ENCODE data around the gene ARID2. TPM values are rescaled to one million over a fixed set of nuclear protein-coding genes. Genes with fewer than 3 reads are reported as not detected.

Gene ARID2
- total and polyA plus RNA-seq, 9 of the 15 experiments (the other 6 are each of a cell fraction or from before 2014, with no cell fraction given): 13.4 to 41.6 (median 29.4) TPM

DNA sequence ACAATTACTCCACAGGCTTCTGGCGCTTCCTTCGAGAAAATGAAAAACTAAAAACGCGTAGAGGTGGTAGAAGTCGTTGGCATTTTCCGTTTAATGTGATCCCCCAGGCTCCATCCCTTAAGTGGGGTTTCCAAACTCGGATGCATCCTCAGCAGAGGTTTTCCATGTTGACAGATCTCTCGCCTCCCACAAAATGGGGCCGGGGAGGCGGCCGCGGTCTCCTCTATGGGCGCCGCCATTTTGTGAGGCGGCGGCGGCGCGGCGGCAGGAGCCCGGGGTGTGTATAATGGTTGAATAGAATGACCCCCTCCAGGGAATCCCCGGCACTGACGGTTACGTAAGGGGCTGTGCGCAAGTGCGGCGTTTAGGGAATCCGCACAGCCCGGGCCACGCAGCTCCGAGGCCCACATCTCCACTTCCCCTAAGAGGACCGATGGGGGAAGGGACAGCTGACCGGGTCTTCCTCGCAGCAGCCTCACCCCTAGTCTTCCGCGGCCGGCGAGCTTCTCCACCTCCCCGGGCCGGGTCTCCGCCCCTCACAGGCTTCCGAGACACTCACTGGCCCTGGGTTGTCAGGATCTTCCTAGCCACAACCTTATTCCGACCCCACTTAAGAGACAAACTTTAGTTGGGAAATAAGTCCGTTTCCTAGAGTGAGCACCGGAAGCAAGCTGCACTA is 2.1 kb upstream of the ARID2 start (continued):
- TF ChIP-seq, protein P1, sequence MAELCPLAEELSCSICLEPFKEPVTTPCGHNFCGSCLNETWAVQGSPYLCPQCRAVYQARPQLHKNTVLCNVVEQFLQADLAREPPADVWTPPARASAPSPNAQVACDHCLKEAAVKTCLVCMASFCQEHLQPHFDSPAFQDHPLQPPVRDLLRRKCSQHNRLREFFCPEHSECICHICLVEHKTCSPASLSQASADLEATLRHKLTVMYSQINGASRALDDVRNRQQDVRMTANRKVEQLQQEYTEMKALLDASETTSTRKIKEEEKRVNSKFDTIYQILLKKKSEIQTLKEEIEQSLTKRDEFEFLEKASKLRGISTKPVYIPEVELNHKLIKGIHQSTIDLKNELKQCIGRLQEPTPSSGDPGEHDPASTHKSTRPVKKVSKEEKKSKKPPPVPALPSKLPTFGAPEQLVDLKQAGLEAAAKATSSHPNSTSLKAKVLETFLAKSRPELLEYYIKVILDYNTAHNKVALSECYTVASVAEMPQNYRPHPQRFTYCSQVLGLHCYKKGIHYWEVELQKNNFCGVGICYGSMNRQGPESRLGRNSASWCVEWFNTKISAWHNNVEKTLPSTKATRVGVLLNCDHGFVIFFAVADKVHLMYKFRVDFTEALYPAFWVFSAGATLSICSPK (IDR thresholded peaks at IDR 0.05; ENCODE audit: borderline replicate concordance): no peak
- TF ChIP-seq RFX7 (CRISPR knock-in tag; IDR thresholded peaks at IDR 0.05) (no peak), FOXA3 (CRISPR knock-in tag; conservative IDR thresholded peaks at IDR 0.05 in 1 of 2, IDR thresholded peaks at IDR 0.05 in 1 of 2) (peak; percentile 55 to 84; a peak in 3 of 4 replicates), TARDBP (IDR thresholded peaks at IDR 0.05) (no peak), KLF16 (IDR thresholded peaks at IDR 0.05) (peak; percentile 14; the same call in 1 of the 2 replicates), JUNB (CRISPR knock-in tag; conservative IDR thresholded peaks at IDR 0.05) (no peak), STAT5A (IDR thresholded peaks at IDR 0.05; ENCODE audit: borderline replicate concordance, low read length) (peak; percentile 48; the same call in 1 of the 2 replicates), POLR2G (IDR thresholded peaks at IDR 0.05; ENCODE audit: low read depth, low read length) (peak; percentile 98), L3MBTL2 (IDR thresholded peaks at IDR 0.05) (peak; percentile 36), ZNF184 (CRISPR knock-in tag; IDR thresholded peaks at IDR 0.05) (no peak), SLC30A9 (CRISPR knock-in tag; IDR thresholded peaks at IDR 0.05) (no peak), NFE2 (IDR thresholded peaks at IDR 0.05; ENCODE audit: low read depth) (no peak; the same call in 1 of the 2 replicates), CBFA2T3 (IDR thresholded peaks at IDR 0.05) (peak; percentile 36), GATAD2A (IDR thresholded peaks at IDR 0.05) (no peak; the same call in none of the 2 replicates), ZNF668 (CRISPR knock-in tag; IDR thresholded peaks at IDR 0.05) (no peak), KLF13 (tag; IDR thresholded peaks at IDR 0.05; ENCODE audit: borderline replicate concordance, low read depth) (no peak)
- TF ChIP-seq, protein P2, sequence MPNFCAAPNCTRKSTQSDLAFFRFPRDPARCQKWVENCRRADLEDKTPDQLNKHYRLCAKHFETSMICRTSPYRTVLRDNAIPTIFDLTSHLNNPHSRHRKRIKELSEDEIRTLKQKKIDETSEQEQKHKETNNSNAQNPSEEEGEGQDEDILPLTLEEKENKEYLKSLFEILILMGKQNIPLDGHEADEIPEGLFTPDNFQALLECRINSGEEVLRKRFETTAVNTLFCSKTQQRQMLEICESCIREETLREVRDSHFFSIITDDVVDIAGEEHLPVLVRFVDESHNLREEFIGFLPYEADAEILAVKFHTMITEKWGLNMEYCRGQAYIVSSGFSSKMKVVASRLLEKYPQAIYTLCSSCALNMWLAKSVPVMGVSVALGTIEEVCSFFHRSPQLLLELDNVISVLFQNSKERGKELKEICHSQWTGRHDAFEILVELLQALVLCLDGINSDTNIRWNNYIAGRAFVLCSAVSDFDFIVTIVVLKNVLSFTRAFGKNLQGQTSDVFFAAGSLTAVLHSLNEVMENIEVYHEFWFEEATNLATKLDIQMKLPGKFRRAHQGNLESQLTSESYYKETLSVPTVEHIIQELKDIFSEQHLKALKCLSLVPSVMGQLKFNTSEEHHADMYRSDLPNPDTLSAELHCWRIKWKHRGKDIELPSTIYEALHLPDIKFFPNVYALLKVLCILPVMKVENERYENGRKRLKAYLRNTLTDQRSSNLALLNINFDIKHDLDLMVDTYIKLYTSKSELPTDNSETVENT (CRISPR knock-in tag; IDR thresholded peaks at IDR 0.05): no peak
- TF ChIP-seq, protein P3, sequence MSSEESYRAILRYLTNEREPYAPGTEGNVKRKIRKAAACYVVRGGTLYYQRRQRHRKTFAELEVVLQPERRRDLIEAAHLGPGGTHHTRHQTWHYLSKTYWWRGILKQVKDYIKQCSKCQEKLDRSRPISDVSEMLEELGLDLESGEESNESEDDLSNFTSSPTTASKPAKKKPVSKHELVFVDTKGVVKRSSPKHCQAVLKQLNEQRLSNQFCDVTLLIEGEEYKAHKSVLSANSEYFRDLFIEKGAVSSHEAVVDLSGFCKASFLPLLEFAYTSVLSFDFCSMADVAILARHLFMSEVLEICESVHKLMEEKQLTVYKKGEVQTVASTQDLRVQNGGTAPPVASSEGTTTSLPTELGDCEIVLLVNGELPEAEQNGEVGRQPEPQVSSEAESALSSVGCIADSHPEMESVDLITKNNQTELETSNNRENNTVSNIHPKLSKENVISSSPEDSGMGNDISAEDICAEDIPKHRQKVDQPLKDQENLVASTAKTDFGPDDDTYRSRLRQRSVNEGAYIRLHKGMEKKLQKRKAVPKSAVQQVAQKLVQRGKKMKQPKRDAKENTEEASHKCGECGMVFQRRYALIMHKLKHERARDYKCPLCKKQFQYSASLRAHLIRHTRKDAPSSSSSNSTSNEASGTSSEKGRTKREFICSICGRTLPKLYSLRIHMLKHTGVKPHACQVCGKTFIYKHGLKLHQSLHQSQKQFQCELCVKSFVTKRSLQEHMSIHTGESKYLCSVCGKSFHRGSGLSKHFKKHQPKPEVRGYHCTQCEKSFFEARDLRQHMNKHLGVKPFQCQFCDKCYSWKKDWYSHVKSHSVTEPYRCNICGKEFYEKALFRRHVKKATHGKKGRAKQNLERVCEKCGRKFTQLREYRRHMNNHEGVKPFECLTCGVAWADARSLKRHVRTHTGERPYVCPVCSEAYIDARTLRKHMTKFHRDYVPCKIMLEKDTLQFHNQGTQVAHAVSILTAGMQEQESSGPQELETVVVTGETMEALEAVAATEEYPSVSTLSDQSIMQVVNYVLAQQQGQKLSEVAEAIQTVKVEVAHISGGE (CRISPR knock-in tag; IDR thresholded peaks at IDR 0.05): peak in 1 of 3 experiments; percentile 81; a peak in 2 of 6 replicates
- TF ChIP-seq, protein P4, sequence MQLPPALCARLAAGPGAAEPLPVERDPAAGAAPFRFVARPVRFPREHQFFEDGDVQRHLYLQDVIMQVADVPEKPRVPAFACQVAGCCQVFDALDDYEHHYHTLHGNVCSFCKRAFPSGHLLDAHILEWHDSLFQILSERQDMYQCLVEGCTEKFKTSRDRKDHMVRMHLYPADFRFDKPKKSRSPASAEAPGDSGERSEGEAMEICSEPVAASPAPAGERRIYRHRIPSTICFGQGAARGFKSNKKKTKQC (CRISPR knock-in tag; IDR thresholded peaks at IDR 0.05): peak; percentile 84; the same call in 1 of the 2 replicates
- TF ChIP-seq, protein P5, sequence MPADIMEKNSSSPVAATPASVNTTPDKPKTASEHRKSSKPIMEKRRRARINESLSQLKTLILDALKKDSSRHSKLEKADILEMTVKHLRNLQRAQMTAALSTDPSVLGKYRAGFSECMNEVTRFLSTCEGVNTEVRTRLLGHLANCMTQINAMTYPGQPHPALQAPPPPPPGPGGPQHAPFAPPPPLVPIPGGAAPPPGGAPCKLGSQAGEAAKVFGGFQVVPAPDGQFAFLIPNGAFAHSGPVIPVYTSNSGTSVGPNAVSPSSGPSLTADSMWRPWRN (IDR thresholded peaks at IDR 0.05; ENCODE audit: low read depth): no peak
